H1 (cell line): ENCODE data around the gene TADA3. TPM values are rescaled to one million over a fixed set of nuclear protein-coding genes. Genes with fewer than 3 reads are reported as not detected.

Experiments
- CTCF ChIA-PET: fragments of 300-600 bp; sonication (Branson Sonifier 250); formaldehyde crosslinking; loops from one replicate; lab custom pipeline; 2021; ENCODE audit not compliant: partially characterized antibody; lab: Charles Lee
- POLR2A ChIA-PET: fragments of 300-600 bp; sonication (Branson Sonifier 250); formaldehyde crosslinking; loops from one replicate; lab custom pipeline; 2021; ENCODE audit warnings: inconsistent platforms; ENCODE audit not compliant: partially characterized antibody; lab: Charles Lee
- DNase-seq, 2 experiments: peaks; one replicate each; pipeline versions ENCODE4 v3.0.0 to v3.0.0-alpha.2; 2010 to 2022; ENCODE audit warnings: low spot score in 2 of 2, low read depth in 1 of 2, mixed read lengths in 1 of 2
- FAIRE-seq: peaks from 2 replicates; lab custom pipeline; 2011; peaks lifted over from hg19 to GRCh38; lab: Jason Lieb, UNC
- H2AFZ ChIP-seq: 2 replicates; pipeline ENCODE4 v1.8.1; 2012; ENCODE audit warnings: low read length, inconsistent platforms
- H2AK5ac ChIP-seq: 2 replicates; pipeline ENCODE4 v1.6.1; 2013; ENCODE audit warnings: low read depth, low read length
- H2BK120ac ChIP-seq: replicated peaks from 2 replicates; pipeline ENCODE3; 2013; ENCODE audit warnings: low read depth, low read length, inconsistent platforms
- H2BK12ac ChIP-seq: 2 replicates; pipeline ENCODE4 v1.6.1; 2013; ENCODE audit warnings: low read depth, low read length
- H2BK15ac ChIP-seq: 2 replicates; pipeline ENCODE4 v1.6.1; 2013; ENCODE audit warnings: low read length
- H2BK20ac ChIP-seq: 2 replicates; pipeline ENCODE4 v1.6.1; 2013; ENCODE audit warnings: low read length
- H2BK5ac ChIP-seq: 2 replicates; pipeline ENCODE4 v1.6.1; 2013; ENCODE audit warnings: low read depth, low read length
- H3K14ac ChIP-seq: 2 replicates; pipeline ENCODE4 v1.6.1; 2013; ENCODE audit warnings: inconsistent platforms; ENCODE audit not compliant: insufficient read length
- H3K18ac ChIP-seq: 2 replicates; pipeline ENCODE4 v1.6.1; 2013; ENCODE audit warnings: low read length; ENCODE audit errors: extremely low read depth
- H3K23ac ChIP-seq: 2 replicates; pipeline ENCODE4 v1.6.1; 2013; ENCODE audit warnings: inconsistent platforms; ENCODE audit not compliant: insufficient read length
- H3K23me2 ChIP-seq: 2 replicates; pipeline ENCODE4 v1.6.1; 2013; ENCODE audit warnings: low read depth, low read length
- H3K27ac ChIP-seq: 2 replicates; pipeline ENCODE4 v1.6.1; 2011; ENCODE audit warnings: low read depth, low read length, inconsistent platforms
- H3K27me3 ChIP-seq, 4 experiments: replicated peaks in 1 of 4; 1 replicate in 1 of 4; 2 replicates in 3 of 4; pipeline versions ENCODE4 v1.6.1 to v1.8.1; 2011 to 2013; ENCODE audit warnings: low read length in 3 of 4, mild to moderate bottlenecking in 3 of 4, inconsistent platforms in 2 of 4, mixed read lengths in 2 of 4, moderate library complexity in 1 of 4; ENCODE audit not compliant: control insufficient read depth in 3 of 4, insufficient read depth in 3 of 4; ENCODE audit errors: extremely low read depth in 1 of 4
- H3K36me3 ChIP-seq, 4 experiments: 2 replicates each; pipeline versions ENCODE4 v1.6.1 to v1.8.1; 2011 to 2013; ENCODE audit warnings: mild to moderate bottlenecking in 4 of 4, low read length in 3 of 4, moderate library complexity in 2 of 4, control low read depth in 1 of 4, inconsistent platforms in 1 of 4; ENCODE audit not compliant: insufficient read depth in 4 of 4, control insufficient read depth in 2 of 4
- H3K4ac ChIP-seq: replicated peaks from 2 replicates; pipeline ENCODE3; 2013; ENCODE audit warnings: low read length, low read depth, mixed read lengths, inconsistent platforms; ENCODE audit not compliant: insufficient read length
- H3K4me1 ChIP-seq, 4 experiments: replicated peaks in 1 of 4; 1 replicate in 1 of 4; 2 replicates in 3 of 4; pipeline versions ENCODE4 v1.6.1 to v1.8.1; 2011 to 2013; ENCODE audit warnings: low read length in 3 of 4, inconsistent platforms in 2 of 4, mixed read lengths in 1 of 4; ENCODE audit not compliant: insufficient read depth in 4 of 4, control insufficient read depth in 3 of 4
- H3K4me2 ChIP-seq, 2 experiments: 2 replicates each; pipeline versions ENCODE4 v1.6.1 to v1.8.1; 2011 to 2013; ENCODE audit warnings: low read depth in 2 of 2, low read length in 2 of 2, control low read depth in 1 of 2, inconsistent platforms in 1 of 2, mild to moderate bottlenecking in 1 of 2; ENCODE audit not compliant: insufficient read depth in 1 of 2
- H3K4me3 ChIP-seq, 4 experiments: fragments of 200-600, 300-600 bp in 1 of 4; sonication (generic), shearing (Covaris generic), sonication (Bioruptor Twin) in 1 of 4; 2 replicates each; pipeline versions ENCODE4 v1.5.1 to v1.8.1; 2011 to 2016; ENCODE audit warnings: low read length in 4 of 4, low read depth in 3 of 4, control low read depth in 2 of 4, inconsistent platforms in 2 of 4, mild to moderate bottlenecking in 2 of 4, mixed read lengths in 1 of 4, moderate library complexity in 1 of 4; ENCODE audit not compliant: insufficient read depth in 2 of 4; ENCODE audit errors: extremely low read depth in 1 of 4
- H3K56ac ChIP-seq: replicated peaks from 2 replicates; pipeline ENCODE3; 2013; ENCODE audit warnings: low read depth, mild to moderate bottlenecking, mixed read lengths, low read length, inconsistent platforms; ENCODE audit not compliant: insufficient read length
- H3K79me1 ChIP-seq: 2 replicates; pipeline ENCODE4 v1.6.1; 2013; ENCODE audit warnings: low read depth, low read length, control low read depth
- H3K79me2 ChIP-seq, 2 experiments: 2 replicates each; pipeline versions ENCODE4 v1.6.1 to v1.8.1; 2012 to 2013; ENCODE audit warnings: low read length in 2 of 2, mild to moderate bottlenecking in 2 of 2, inconsistent platforms in 1 of 2; ENCODE audit not compliant: insufficient read depth in 2 of 2, control insufficient read depth in 1 of 2
- H3K9ac ChIP-seq, 4 experiments: replicated peaks in 1 of 4; 1 replicate in 1 of 4; 2 replicates in 3 of 4; pipeline versions ENCODE4 v1.6.1 to v1.8.1; 2011 to 2013; ENCODE audit warnings: low read depth in 3 of 4, low read length in 3 of 4, control low read depth in 2 of 4, mild to moderate bottlenecking in 2 of 4, moderate library complexity in 2 of 4, inconsistent platforms in 1 of 4; ENCODE audit errors: extremely low read depth in 1 of 4
- H3K9me3 ChIP-seq, 2 experiments: 2 replicates each; pipeline versions ENCODE4 v1.6.1 to v1.8.1; 2012 to 2013; ENCODE audit warnings: mild to moderate bottlenecking in 2 of 2, moderate library complexity in 2 of 2, control low read depth in 1 of 2, inconsistent platforms in 1 of 2, low read depth in 1 of 2, low read length in 1 of 2, mixed read lengths in 1 of 2; ENCODE audit not compliant: insufficient read depth in 2 of 2
- H4K20me1 ChIP-seq, 2 experiments: replicated peaks in 1 of 2; 2 replicates each; pipeline versions ENCODE3 to v1.8.1; 2011 to 2013; ENCODE audit warnings: inconsistent platforms in 2 of 2, low read length in 2 of 2, mild to moderate bottlenecking in 1 of 2; ENCODE audit not compliant: insufficient read depth in 2 of 2, control insufficient read depth in 1 of 2
- H4K5ac ChIP-seq: 2 replicates; pipeline ENCODE4 v1.6.1; 2013; ENCODE audit warnings: low read length, low read depth, mixed read lengths, inconsistent platforms; ENCODE audit not compliant: insufficient read length
- H4K8ac ChIP-seq: 2 replicates; pipeline ENCODE4 v1.8.0; 2013; ENCODE audit warnings: mild to moderate bottlenecking, moderate library complexity, low read length, inconsistent platforms; ENCODE audit not compliant: insufficient read depth; ENCODE audit errors: extremely low read depth
- H4K91ac ChIP-seq: replicated peaks from 2 replicates; pipeline ENCODE3; 2013; ENCODE audit warnings: low read length, mixed read lengths, inconsistent platforms; ENCODE audit not compliant: insufficient read length
- KDM1A ChIP-seq: fragments of 200-600, 300-600 bp; sonication (generic); IDR thresholded peaks from 2 replicates; pipeline ENCODE4 v1.7.1; 2016; ENCODE audit warnings: mild to moderate bottlenecking, low read length, borderline replicate concordance
- POLR2A ChIP-seq, 2 experiments: IDR thresholded peaks; 1 replicate in 1 of 2; 2 replicates in 1 of 2; pipeline ENCODE4 v1.6.1; 2011; ENCODE audit warnings: low read depth in 2 of 2, low read length in 2 of 2, mild to moderate bottlenecking in 2 of 2; ENCODE audit errors: control extremely low read depth in 1 of 2
- POLR2AphosphoS5 ChIP-seq: IDR thresholded peaks from 2 replicates; pipeline ENCODE4 v1.6.1; 2011; ENCODE audit warnings: low read depth, low read length
- SIN3A ChIP-seq, 2 experiments: IDR thresholded peaks in 1 of 2; conservative IDR thresholded peaks in 1 of 2; 2 replicates each; pipeline ENCODE4 v1.6.1; 2011 to 2012; ENCODE audit warnings: low read length in 2 of 2, improper control_type of control experiment in 1 of 2, low read depth in 1 of 2, mild to moderate bottlenecking in 1 of 2
- WGBS, 2 experiments: shearing (Covaris generic) in 1 of 2; methylation state at CpG; one replicate each; pipeline versions ENCODE4 v1.1.6 to v1.1.7; 2013 to 2015; ENCODE audit warnings: low lambda C conversion rate in 2 of 2, mixed read lengths in 2 of 2, inconsistent platforms in 1 of 2, low coverage in 1 of 2, missing lambda C conversion rate in 1 of 2; ENCODE audit not compliant: insufficient replicate concordance in 2 of 2, insufficient coverage in 1 of 2, insufficient read length in 1 of 2; ENCODE audit errors: extremely low coverage in 1 of 2, missing lambda C conversion rate in 1 of 2; 5-methylcytosine and 5-hydroxymethylcytosine counted together
- polyA plus RNA-seq, 7 experiments: library from polyadenylated mRNA; depleted of rRNA in 3 of 7; stranded (reverse) in 5 of 7; unstranded in 2 of 7; fragments of >200 nt in 5 of 7; fragments of 200-250 nt in 2 of 7; gene quantifications; 1 replicate in 5 of 7; 2 replicates in 1 of 7; 4 replicates in 1 of 7; pipeline versions ENCODE4 v1.2.1 to v1.2.3, GENCODE V29; 2011 to 2013; ENCODE audit warnings: missing spikeins in 2 of 7, mixed read lengths in 2 of 7
- total RNA-seq: library from RNA; stranded (reverse); fragmentation: NEBNext Ultra II Directional; extraction: Animal tissue kit (Norgen Biotek cat#: 25700); gene quantifications from 2 replicates; pipeline ENCODE4 v1.2.1, GENCODE V29; 2021

TADA3 gene
- total and polyA plus RNA-seq, 2 of the 8 experiments (the other 6 are each of a cell fraction or from before 2014, with no cell fraction given): 43.4 to 50.3 TPM

GRCh38 chr3:9808345-9809037 lies 16.2 kb upstream of the TADA3 start:
- no peak overlapping the region for H3K9ac ChIP-seq
- peaks cover 3 to 8% of the 10 kb centered on the region in 2 experiments for H4K20me1 ChIP-seq
- no peak overlapping the region for H3K18ac ChIP-seq
- H3K14ac ChIP-seq: no peak overlapping the region
- H2BK120ac ChIP-seq: no peak overlapping the region
- no peak overlapping the region for H2BK20ac ChIP-seq
- peak in 1 of 2 experiments; percentile 58 for DNase-seq
- CTCF ChIA-PET: interaction anchor here (0.5 to 4.9 kb wide), 10 partner anchors 11 to 340 kb away, joined by 3 to 30 read pairs (median 3); no protein-coding TSS in a partner anchor
- no peak overlapping the region for H3K56ac ChIP-seq
- no peaks in the 10 kb centered on the region for H3K79me1 ChIP-seq
- H3K79me2 ChIP-seq: no peaks in the 10 kb centered on the region
- H3K36me3 ChIP-seq: peaks cover 18 to 29% (median 25%) of the 10 kb centered on the region in 4 experiments; a peak in 7 of 8 replicates
- H3K4me2 ChIP-seq: peak overlapping the region in 1 of 2 experiments; percentile 56; a peak in 1 of 4 replicates
- peaks cover 0 to 11% (median 9%) of the 10 kb centered on the region in 4 experiments; a peak in 5 of 7 replicates for H3K27me3 ChIP-seq
- no peak overlapping the region for H2BK12ac ChIP-seq
- no peak overlapping the region for H2BK15ac ChIP-seq
- H4K5ac ChIP-seq: no peak overlapping the region
- WGBS, 2 experiments: 87% methylated on average over 7 of the region's 7 CpGs; no CpG with 5 or more reads in 1 of the 2 experiments
- no peak overlapping the region for H3K4ac ChIP-seq
- H4K8ac ChIP-seq: no peak overlapping the region
- H3K27ac ChIP-seq: no peak overlapping the region
- no peak overlapping the region for H2AFZ ChIP-seq
- no peak overlapping the region for H2AK5ac ChIP-seq
- peaks cover 0 to 9% (median 2%) of the 10 kb centered on the region in 4 experiments; a peak in 3 of 7 replicates for H3K4me1 ChIP-seq
- H2BK5ac ChIP-seq: no peak overlapping the region
- POLR2A ChIA-PET: interaction anchor here (0.5 to 7.8 kb wide), 13 partner anchors 12 to 138 kb away, joined by 3 to 71 read pairs (median 5); partner anchors contain the start of genes ARPC4, CAMK1, OGG1 and RPUSD3
- no peaks in the 10 kb centered on the region for H3K9me3 ChIP-seq
- FAIRE-seq: no peak
- H3K4me3 ChIP-seq: no peak overlapping the region
- no peak overlapping the region for H4K91ac ChIP-seq
- H3K23ac ChIP-seq: no peak overlapping the region
- peaks cover 2% of the 10 kb centered on the region; the same call in 1 of the 2 replicates for H3K23me2 ChIP-seq
- TF ChIP-seq POLR2A (IDR thresholded peaks at IDR 0.05; ENCODE audit: control extremely low read depth in 1 of 2, low read depth in 2 of 2, low read length in 2 of 2) (peak in 1 of 2 experiments; percentile 21; a peak in 2 of 3 replicates), SIN3A (conservative IDR thresholded peaks at IDR 0.05 in 1 of 2, IDR thresholded peaks at IDR 0.05 in 1 of 2; ENCODE audit: low read depth in 1 of 2, low read length in 2 of 2) (0 out of 4 replicates have a peak, but pooled peaks of 1 of the 2 experiments have one; percentile 24), KDM1A (no peak), POLR2AphosphoS5 (peak; percentile 37; the same call in 1 of the 2 replicates)
